Thymus (tissue), 14 donors: Measurements from ENCODE around the gene KRT78. TPM values are rescaled to one million over a fixed set of nuclear protein-coding genes. Genes with fewer than 3 reads are reported as not detected.

Source experiments
- DNase-seq, 9 donors: peaks; one replicate each; pipeline ENCODE4 v3.0.0-alpha.2; 2013; ENCODE audit warnings: low spot score in 9 of 9, low read depth in 6 of 9, missing footprints in 1 of 9
- H3K27ac ChIP-seq, 2 donors: one replicate each; pipeline ENCODE4 v1.5.1; 2013; ENCODE audit warnings: control low read depth in 1 of 2, low read depth in 1 of 2, low read length in 1 of 2, mild to moderate bottlenecking in 1 of 2, moderate library complexity in 1 of 2
- H3K27me3 ChIP-seq, 2 donors: one replicate each; pipeline ENCODE4 v1.5.1; 2013; ENCODE audit warnings: low read length in 1 of 2; ENCODE audit not compliant: control insufficient read depth in 2 of 2, insufficient read depth in 1 of 2
- H3K36me3 ChIP-seq, 2 donors: one replicate each; pipeline ENCODE4 v1.5.1; 2013; ENCODE audit warnings: low read length in 1 of 2, mild to moderate bottlenecking in 1 of 2, moderate library complexity in 1 of 2; ENCODE audit not compliant: control insufficient read depth in 2 of 2, insufficient read depth in 2 of 2
- H3K4me1 ChIP-seq, 2 donors: one replicate each; pipeline ENCODE4 v1.5.1; 2013; ENCODE audit warnings: low read length in 2 of 2; ENCODE audit not compliant: control insufficient read depth in 2 of 2, insufficient read depth in 2 of 2
- H3K4me3 ChIP-seq, 2 donors: one replicate each; pipeline ENCODE4 v1.5.1; 2013; ENCODE audit warnings: low read length in 2 of 2, control low read depth in 1 of 2, mild to moderate bottlenecking in 1 of 2
- H3K9me3 ChIP-seq, 2 donors: one replicate each; pipeline ENCODE4 v1.5.1; 2013; ENCODE audit warnings: low read length in 1 of 2, mild to moderate bottlenecking in 1 of 2; ENCODE audit not compliant: control insufficient read depth in 2 of 2, insufficient read depth in 1 of 2
- WGBS: extraction: QIAGEN DNeasy Blood & Tissue Kit; methylation state at CpG from one replicate; pipeline ENCODE4 v1.1.7; 2013; 5-methylcytosine and 5-hydroxymethylcytosine counted together
- long read RNA-seq, 10 donors: transcript quantifications; one replicate each; lab custom pipeline, GENCODE V29; 2026
- polyA plus RNA-seq: library from polyadenylated mRNA; stranded (reverse); fragments of 200-250 nt; gene quantifications from one replicate; pipeline ENCODE4 v1.2.3, GENCODE V29; 2013
- total RNA-seq: library from RNA; stranded (reverse); fragments of 120-200 nt; gene quantifications from one replicate; pipeline ENCODE4 v1.2.4, GENCODE V29; 2013
- donor health status: healthy.

Gene KRT78, protein sequence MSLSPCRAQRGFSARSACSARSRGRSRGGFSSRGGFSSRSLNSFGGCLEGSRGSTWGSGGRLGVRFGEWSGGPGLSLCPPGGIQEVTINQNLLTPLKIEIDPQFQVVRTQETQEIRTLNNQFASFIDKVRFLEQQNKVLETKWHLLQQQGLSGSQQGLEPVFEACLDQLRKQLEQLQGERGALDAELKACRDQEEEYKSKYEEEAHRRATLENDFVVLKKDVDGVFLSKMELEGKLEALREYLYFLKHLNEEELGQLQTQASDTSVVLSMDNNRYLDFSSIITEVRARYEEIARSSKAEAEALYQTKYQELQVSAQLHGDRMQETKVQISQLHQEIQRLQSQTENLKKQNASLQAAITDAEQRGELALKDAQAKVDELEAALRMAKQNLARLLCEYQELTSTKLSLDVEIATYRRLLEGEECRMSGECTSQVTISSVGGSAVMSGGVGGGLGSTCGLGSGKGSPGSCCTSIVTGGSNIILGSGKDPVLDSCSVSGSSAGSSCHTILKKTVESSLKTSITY
- total RNA-seq (0.42 TPM), polyA plus RNA-seq (7.2 TPM)
- long read RNA-seq, donor 1, result 0 reads
- long read RNA-seq, donor 2, result 0 reads
- long read RNA-seq, donor 3, result 0 reads
- long read RNA-seq, donor 4, result 0 reads
- long read RNA-seq, donor 5, result 0 reads
- long read RNA-seq, donor 6, result 0 reads
- long read RNA-seq, donor 7, result 0 reads
- long read RNA-seq, donor 8, result 0 reads
- long read RNA-seq, donor 9, result 0 reads
- long read RNA-seq, donor 10, result 0 reads

DNA sequence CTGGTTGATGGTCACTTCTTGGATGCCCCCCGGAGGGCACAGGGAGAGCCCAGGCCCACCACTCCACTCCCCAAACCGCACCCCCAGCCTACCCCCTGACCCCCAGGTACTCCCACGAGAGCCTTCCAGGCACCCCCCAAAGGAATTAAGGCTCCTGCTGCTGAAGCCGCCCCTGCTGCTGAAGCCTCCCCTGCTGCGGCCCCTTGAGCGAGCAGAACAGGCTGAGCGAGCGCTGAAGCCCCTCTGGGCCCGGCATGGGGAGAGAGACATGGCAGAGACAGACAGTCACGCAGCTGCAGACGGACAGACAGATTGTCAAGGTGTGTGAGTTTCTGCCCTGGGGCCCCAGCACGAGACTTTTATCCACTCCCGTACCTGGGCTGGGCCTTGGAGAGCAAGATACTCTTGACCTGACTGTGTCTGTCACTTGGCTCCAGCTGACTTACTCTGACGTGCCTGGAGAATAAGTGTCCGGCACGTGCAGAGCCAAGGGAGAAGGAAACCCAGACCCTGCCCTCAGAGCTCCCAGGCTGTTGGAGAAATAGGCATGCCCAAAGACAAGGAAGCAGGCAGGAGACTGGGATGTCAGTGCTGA is at the start of gene KRT78:
KRT78 (minus strand) TSS at position 334 of the 595 bp plus-strand sequence; CDS start at position 270, 64 bp downstream.
- DNase-seq, result no peak
- H3K27me3 ChIP-seq, result peaks cover 0 to 10% of the 10 kb centered on the region in 2 donors
- no peaks in the 10 kb centered on the region for H3K4me1 ChIP-seq
- H3K36me3 ChIP-seq, result no peaks in the 10 kb centered on the region
- no peak within 1 kb of the TSS for H3K4me3 ChIP-seq
- H3K27ac ChIP-seq, result no peak within 1 kb of the TSS
- WGBS, result 92% methylated on average over 16 of the region's 16 CpGs
- H3K9me3 ChIP-seq, result no peaks in the 10 kb centered on the region

DNA sequence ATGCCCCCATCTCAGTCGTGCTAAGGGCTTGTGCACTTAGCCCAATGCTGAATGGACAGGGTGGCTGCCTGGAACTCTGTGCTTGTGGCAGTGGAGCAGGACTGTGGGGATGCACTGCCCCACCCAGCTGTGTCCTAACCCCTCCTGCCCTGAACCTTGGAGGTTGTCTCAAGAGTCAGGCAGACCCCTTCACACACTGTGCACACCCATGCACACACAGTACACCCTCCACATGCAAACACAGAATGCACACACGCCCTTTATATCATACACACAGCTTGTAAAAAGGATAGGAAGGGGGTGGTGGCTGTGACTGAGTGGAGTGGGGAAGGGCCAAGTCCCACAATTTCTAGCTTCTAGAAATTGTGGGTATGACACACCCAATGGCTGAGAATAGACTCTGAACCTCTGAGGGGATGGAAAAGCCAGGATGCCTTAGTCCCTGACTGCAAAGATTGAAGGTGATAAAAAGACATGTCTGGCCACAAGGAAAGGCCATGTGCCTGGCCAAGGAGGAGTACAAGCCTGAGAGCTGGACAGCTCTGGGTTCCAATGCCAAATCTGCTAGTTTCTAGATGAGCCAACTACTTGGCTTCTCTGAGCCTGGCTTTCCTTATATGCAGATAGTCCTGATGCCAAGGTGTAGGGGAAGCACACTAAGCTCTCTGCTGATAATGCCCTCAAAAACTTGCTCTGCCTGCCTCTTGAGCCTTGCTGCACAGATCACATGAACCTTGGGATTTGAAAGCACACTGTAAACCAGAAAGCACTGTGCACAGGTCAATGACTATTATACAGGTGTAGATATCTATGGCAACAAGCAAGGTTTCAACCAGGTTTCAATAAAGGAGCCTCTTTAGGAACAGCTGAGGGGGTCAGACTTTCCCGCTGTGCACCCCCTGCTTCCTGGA is 47.7 kb upstream of the KRT78 start:
- peaks cover 0 to 2% of the 10 kb centered on the region in 2 donors for H3K36me3 ChIP-seq
- no peaks in the 10 kb centered on the region for H3K4me1 ChIP-seq
- H3K27ac ChIP-seq, result no peak overlapping the region
- no peak overlapping the region for H3K4me3 ChIP-seq
- whole genome bisulfite sequencing, result 92% methylated on average over 3 of the region's 3 CpGs
- no peaks in the 10 kb centered on the region for H3K9me3 ChIP-seq
- no peak for DNase-seq
- H3K27me3 ChIP-seq, result peaks cover 0 to 2% of the 10 kb centered on the region in 2 donors

DNA sequence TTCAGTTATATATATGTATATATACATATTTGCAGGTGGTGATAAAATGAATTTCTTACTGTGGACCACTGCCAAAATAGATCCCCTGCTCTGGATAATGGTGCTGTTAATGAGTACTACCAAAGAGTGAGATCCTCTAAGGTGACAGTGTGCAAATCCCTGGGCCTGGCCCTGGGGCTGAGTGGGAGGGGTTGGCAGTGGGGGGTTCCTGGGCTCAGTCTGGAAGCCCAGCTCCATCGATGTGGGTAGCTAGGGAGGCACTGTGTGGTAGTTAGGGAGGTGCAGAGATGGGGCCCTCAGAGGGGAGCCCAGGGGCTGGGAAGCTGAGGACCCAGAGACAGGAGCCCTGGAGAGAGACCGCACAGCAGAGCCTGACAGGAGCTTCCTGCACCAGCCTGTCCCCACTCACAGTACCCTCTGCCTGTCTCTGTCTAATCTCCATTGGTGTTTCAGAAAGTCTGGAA is 47.0 kb upstream of the KRT78 start:
- peaks cover 0 to 2% of the 10 kb centered on the region in 2 donors for H3K27me3 ChIP-seq
- WGBS, result 67% methylated on average over 2 of the region's 2 CpGs
- no peak overlapping the region for H3K4me3 ChIP-seq
- DNase-seq, result no peak
- no peaks in the 10 kb centered on the region for H3K4me1 ChIP-seq
- peaks cover 0 to 2% of the 10 kb centered on the region in 2 donors for H3K36me3 ChIP-seq
- no peaks in the 10 kb centered on the region for H3K9me3 ChIP-seq
- no peak overlapping the region for H3K27ac ChIP-seq

DNA sequence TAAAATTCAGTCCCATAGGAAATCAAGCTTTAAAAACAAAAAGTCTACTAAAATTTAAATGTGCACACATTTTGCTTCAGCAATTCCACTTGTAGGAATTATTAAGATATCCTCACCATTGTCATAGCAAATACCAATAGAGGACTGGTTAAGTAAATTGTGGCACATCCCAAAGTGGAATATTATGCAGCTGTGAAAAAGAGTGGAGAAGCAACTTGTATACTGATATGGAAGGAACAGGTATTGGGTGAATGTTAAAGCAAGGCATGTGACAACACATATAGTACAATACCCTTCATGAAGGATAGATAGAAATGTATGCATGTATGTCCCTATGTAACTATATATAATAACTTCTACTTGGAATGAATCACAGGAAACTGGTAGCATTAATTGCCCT is 44.2 kb upstream of the KRT78 start:
- no peak for DNase-seq
- Histone ChIP-seq H3K27me3 (peaks cover 0 to 2% of the 10 kb centered on the region in 2 donors), H3K36me3 (peaks cover 0 to 2% of the 10 kb centered on the region in 2 donors), H3K9me3 (no peaks in the 10 kb centered on the region), H3K4me1 (no peaks in the 10 kb centered on the region), H3K4me3 (no peak overlapping the region), H3K27ac (no peak overlapping the region)

DNA sequence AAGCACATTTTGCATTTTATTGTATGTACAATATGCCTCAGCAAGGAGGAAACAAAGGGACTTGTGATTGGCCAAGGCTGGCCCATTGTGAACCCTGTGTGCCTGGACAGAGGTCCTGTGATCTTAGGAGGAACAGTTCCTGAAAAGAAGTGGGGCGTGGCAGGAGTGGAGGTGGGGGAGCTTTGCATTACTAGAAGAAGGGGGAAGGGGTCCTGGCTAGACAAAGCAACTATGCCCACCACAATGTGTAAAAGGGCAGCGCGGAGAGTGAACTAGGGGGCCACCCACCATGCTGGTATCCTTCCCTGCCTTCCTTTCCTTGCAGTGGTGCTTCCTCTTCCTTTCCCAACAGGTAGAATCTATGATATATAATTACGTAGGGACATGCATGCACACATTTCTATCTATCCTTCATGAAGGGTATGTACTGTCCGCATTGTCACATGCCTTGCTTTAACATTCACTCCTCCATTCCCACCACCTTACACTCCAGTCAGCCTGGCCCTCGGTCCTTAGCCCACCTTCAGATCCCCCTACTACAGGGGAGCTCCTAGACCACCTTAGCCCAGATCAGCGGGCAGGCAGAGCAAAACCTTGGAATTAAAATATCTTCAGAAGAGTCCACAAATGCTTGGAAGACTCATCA is 43.5 kb upstream of the KRT78 start:
- Histone ChIP-seq H3K36me3 (peaks cover 0 to 2% of the 10 kb centered on the region in 2 donors), H3K4me3 (no peak overlapping the region), H3K9me3 (no peaks in the 10 kb centered on the region), H3K4me1 (no peaks in the 10 kb centered on the region), H3K27me3 (peaks cover 0 to 2% of the 10 kb centered on the region in 2 donors), H3K27ac (no peak overlapping the region)
- DNase-seq, result no peak
- 91% methylated on average over 7 of the region's 7 CpGs for WGBS

DNA sequence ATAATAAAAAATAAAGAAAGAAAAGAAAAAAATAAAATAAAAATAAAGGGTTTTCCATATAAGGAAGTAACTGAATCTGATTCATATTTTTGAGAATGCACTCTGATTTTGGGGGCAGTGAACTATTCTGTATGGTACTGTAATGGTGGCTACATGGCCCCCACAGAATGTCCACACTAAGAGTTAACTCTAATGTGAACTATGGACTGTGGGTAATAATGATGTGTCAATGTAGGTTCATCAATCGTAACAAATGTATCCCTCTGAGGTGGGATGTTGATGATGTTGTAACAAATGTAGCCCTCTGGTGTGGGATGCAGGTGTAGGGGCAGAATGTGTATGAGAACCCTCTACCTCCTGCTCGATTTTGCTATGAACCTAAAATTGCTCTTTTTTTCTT is 42.2 kb upstream of the KRT78 start:
- Histone ChIP-seq H3K4me1 (no peaks in the 10 kb centered on the region), H3K4me3 (no peak overlapping the region), H3K27me3 (peaks cover 0 to 2% of the 10 kb centered on the region in 2 donors), H3K36me3 (no peaks in the 10 kb centered on the region), H3K9me3 (no peaks in the 10 kb centered on the region), H3K27ac (no peak overlapping the region)
- WGBS, result 87% methylated on average over 2 of the region's 2 CpGs
- no peak for DNase-seq

DNA sequence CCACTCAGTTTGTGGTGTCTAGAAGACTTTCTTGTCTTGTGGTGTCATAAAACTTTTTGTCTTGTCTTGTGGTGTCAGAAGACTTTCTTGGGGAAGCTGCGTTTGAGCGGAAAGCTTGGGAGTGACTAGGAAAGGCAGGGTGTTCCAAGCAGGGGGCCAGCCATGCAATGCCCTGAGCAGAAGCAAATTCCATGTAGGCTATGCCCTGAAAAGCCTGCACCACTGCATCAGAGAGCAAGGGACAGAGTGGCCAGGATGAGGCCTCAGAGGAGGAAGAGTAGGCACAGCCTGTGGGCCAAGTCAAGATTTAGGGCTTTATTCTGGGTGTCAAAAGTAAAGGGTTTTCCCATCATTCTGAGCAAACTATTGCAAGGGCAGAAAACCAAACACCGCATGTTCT is 41.6 kb upstream of the KRT78 start:
- Histone ChIP-seq H3K36me3 (no peaks in the 10 kb centered on the region), H3K27me3 (peaks cover 0 to 2% of the 10 kb centered on the region in 2 donors), H3K9me3 (no peaks in the 10 kb centered on the region), H3K4me3 (no peak overlapping the region), H3K27ac (no peak overlapping the region), H3K4me1 (no peaks in the 10 kb centered on the region)
- DNase-seq, result no peak
- 96% methylated on average over 3 of the region's 3 CpGs for WGBS
